GM12878 (cell line): ENCODE measurements around the gene LRRIQ4. TPM values are rescaled to one million over a fixed set of nuclear protein-coding genes. Genes with fewer than 3 reads are reported as not detected.

ENCODE experiments used
- CBX5 ChIP-seq: sonication (generic); IDR thresholded peaks from 2 replicates; pipeline ENCODE4 v1.6.1; 2016; ENCODE audit warnings: low read depth, moderate library complexity, mild to moderate bottlenecking, inconsistent platforms
- CHD1 ChIP-seq: IDR thresholded peaks from 2 replicates; pipeline ENCODE4 v1.6.1; 2012; ENCODE audit warnings: low read depth, low read length, improper control_type of control experiment
- E2F8 ChIP-seq: fragments of 450-650 bp; IDR thresholded peaks from 2 replicates; pipeline ENCODE4 v1.6.1; 2018; ENCODE audit warnings: mild to moderate bottlenecking, low read depth, moderate library complexity; ENCODE audit not compliant: partially characterized antibody
- HDAC2 ChIP-seq: fragments of 200-600 bp; sonication (generic); IDR thresholded peaks from 2 replicates; pipeline ENCODE4 v1.6.1; 2017
- IRF4 ChIP-seq: IDR thresholded peaks from 2 replicates; pipeline ENCODE4 v1.6.1; 2011; ENCODE audit warnings: low read depth, low read length
- MXI1 ChIP-seq: fragments of 150-350 bp; IDR thresholded peaks from 2 replicates; pipeline ENCODE4 v1.6.1; 2011; ENCODE audit warnings: low read depth, mild to moderate bottlenecking, inconsistent platforms, low read length, improper control_type of control experiment
- MYC ChIP-seq: IDR thresholded peaks from 2 replicates; pipeline ENCODE4 v1.6.1; 2011; ENCODE audit warnings: mild to moderate bottlenecking, low read length, moderate library complexity, inconsistent platforms; ENCODE audit not compliant: insufficient read depth, insufficient replicate concordance, insufficient read length, severe bottlenecking
- NFYB ChIP-seq: IDR thresholded peaks from 2 replicates; pipeline ENCODE4 v1.6.1; 2011; ENCODE audit warnings: low read depth, mild to moderate bottlenecking, low read length, improper control_type of control experiment, moderate library complexity; ENCODE audit not compliant: insufficient read depth
- NR2C2 ChIP-seq: IDR thresholded peaks from 2 replicates; pipeline ENCODE4 v1.6.1; 2011; ENCODE audit warnings: borderline replicate concordance, low read depth; ENCODE audit not compliant: control insufficient read depth, insufficient read length
- POLR2A ChIP-seq: IDR thresholded peaks from 2 replicates; pipeline ENCODE4 v1.6.1; 2011; ENCODE audit warnings: low read depth, mild to moderate bottlenecking, low read length
- RAD21 ChIP-seq: IDR thresholded peaks from 2 replicates; pipeline ENCODE4 v1.6.1; 2011; ENCODE audit warnings: mild to moderate bottlenecking, low read depth, low read length, moderate library complexity; ENCODE audit not compliant: insufficient read depth
- RELB ChIP-seq: fragments of 450-650 bp; IDR thresholded peaks from 2 replicates; pipeline ENCODE4 v1.6.1; 2017; ENCODE audit warnings: low read depth, mild to moderate bottlenecking, moderate library complexity
- RUNX3 ChIP-seq: IDR thresholded peaks from 2 replicates; pipeline ENCODE4 v1.6.1; 2012; ENCODE audit warnings: low read length, inconsistent platforms
- SP1 ChIP-seq: IDR thresholded peaks from one replicate; pipeline ENCODE4 v1.6.1; 2011; ENCODE audit warnings: low read depth, low read length
- SREBF2 ChIP-seq: IDR thresholded peaks from 2 replicates; pipeline ENCODE4 v1.6.1; 2012; ENCODE audit warnings: mild to moderate bottlenecking, low read length
- ZNF274 ChIP-seq: IDR thresholded peaks from one replicate; pipeline ENCODE4 v1.8.0; 2011; ENCODE audit not compliant: insufficient read length, insufficient read depth
- ZNF687 ChIP-seq: fragments of 450-650 bp; IDR thresholded peaks from 2 replicates; pipeline ENCODE4 v1.6.1; 2017; ENCODE audit warnings: mild to moderate bottlenecking, moderate library complexity
- polyA plus RNA-seq, 11 experiments: library from polyadenylated mRNA; depleted of rRNA in 4 of 11; unstranded in 6 of 11; stranded (reverse) in 5 of 11; fragments of >200 nt; fragmentation: Nextera tagmentation in 4 of 11; fragmentation: Illumina TruSeq in 1 of 11; extraction: Ambion mirVana in 4 of 11; extraction: Trizol in 1 of 11; gene quantifications; 1 replicate in 1 of 11; 2 replicates in 10 of 11; pipeline versions ENCODE4 v1.2.1 to v1.2.3, GENCODE V29; 2011 to 2016; ENCODE audit warnings: inconsistent platforms in 2 of 11, missing spikeins in 2 of 11, low read depth in 1 of 11
- total RNA-seq, 4 experiments: library from RNA; depleted of rRNA in 3 of 4; stranded (reverse); fragments of >200 nt in 3 of 4; fragmentation: Illumina TruSeq in 1 of 4; extraction: Trizol in 1 of 4; gene quantifications; 2 replicates each; pipeline versions ENCODE4 v1.2.1 to v1.2.3, GENCODE V29; 2013 to 2021
- TF ChIP-seq, protein P1 (sequence below): IDR thresholded peaks from 2 replicates; pipeline ENCODE4 v1.6.1; 2012; ENCODE audit warnings: mild to moderate bottlenecking, low read depth, low read length

Gene LRRIQ4
- total and polyA plus RNA-seq, 10 of the 15 experiments (the other 5 are each of a cell fraction or from before 2014, with no cell fraction given): 0.06 to 0.21 (median 0.14) TPM; not detected in 3

GRCh38 chr3:169813757-169814517 lies 1.3 kb downstream of the LRRIQ4 start (continued):
- TF ChIP-seq CBX5: peak; percentile 93
- TF ChIP-seq, protein P1, sequence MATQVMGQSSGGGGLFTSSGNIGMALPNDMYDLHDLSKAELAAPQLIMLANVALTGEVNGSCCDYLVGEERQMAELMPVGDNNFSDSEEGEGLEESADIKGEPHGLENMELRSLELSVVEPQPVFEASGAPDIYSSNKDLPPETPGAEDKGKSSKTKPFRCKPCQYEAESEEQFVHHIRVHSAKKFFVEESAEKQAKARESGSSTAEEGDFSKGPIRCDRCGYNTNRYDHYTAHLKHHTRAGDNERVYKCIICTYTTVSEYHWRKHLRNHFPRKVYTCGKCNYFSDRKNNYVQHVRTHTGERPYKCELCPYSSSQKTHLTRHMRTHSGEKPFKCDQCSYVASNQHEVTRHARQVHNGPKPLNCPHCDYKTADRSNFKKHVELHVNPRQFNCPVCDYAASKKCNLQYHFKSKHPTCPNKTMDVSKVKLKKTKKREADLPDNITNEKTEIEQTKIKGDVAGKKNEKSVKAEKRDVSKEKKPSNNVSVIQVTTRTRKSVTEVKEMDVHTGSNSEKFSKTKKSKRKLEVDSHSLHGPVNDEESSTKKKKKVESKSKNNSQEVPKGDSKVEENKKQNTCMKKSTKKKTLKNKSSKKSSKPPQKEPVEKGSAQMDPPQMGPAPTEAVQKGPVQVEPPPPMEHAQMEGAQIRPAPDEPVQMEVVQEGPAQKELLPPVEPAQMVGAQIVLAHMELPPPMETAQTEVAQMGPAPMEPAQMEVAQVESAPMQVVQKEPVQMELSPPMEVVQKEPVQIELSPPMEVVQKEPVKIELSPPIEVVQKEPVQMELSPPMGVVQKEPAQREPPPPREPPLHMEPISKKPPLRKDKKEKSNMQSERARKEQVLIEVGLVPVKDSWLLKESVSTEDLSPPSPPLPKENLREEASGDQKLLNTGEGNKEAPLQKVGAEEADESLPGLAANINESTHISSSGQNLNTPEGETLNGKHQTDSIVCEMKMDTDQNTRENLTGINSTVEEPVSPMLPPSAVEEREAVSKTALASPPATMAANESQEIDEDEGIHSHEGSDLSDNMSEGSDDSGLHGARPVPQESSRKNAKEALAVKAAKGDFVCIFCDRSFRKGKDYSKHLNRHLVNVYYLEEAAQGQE: no peak
- no peak for TF ChIP-seq HDAC2
- no peak for TF ChIP-seq ZNF274
- 0 out of 2 replicates have a peak, but pooled peaks have one; percentile 47 for TF ChIP-seq IRF4
- TF ChIP-seq E2F8: no peak
- TF ChIP-seq CHD1: no peak
- peak; percentile 70 for TF ChIP-seq POLR2A
- peak; percentile 82 for TF ChIP-seq RELB
- TF ChIP-seq RUNX3: peak; percentile 95
- TF ChIP-seq RAD21: peak; percentile 63
- TF ChIP-seq SP1: peak; percentile 50
- no peak for TF ChIP-seq SREBF2
- TF ChIP-seq MXI1: peak; percentile 82
- TF ChIP-seq NR2C2: no peak
- peak; percentile 58 for TF ChIP-seq MYC
- TF ChIP-seq NFYB: no peak
- no peak for TF ChIP-seq ZNF687
